ENCODE data around the gene C1orf53.

GRCh38 chr1:197913495-197914276, 11.3 kb downstream of the C1orf53 start:
- no peak for TF ChIP-seq CTCF (IDR thresholded peaks at IDR 0.05)
- no peak for TF ChIP-seq POLR2A (IDR thresholded peaks at IDR 0.05)

Data from uterus (tissue), 2 donors.